Brain microvascular endothelial cell (primary cell): ENCODE measurements around the gene JMJD7.

Source experiments
- DNase-seq: peaks from one replicate; pipeline ENCODE4 v3.0.0-alpha.2; 2020
- H3K27ac ChIP-seq: fragments of 250-450 bp; sonication (Bioruptor Pico); 2 replicates; pipeline ENCODE4 v1.5.1; 2020; ENCODE audit warnings: mild to moderate bottlenecking, moderate library complexity
- H3K27me3 ChIP-seq: fragments of 250-450 bp; sonication (Bioruptor Pico); replicated peaks from 2 replicates; pipeline ENCODE4 v1.5.1; 2020; ENCODE audit warnings: mild to moderate bottlenecking
- H3K36me3 ChIP-seq: fragments of 250-450 bp; sonication (Bioruptor Pico); replicated peaks from 2 replicates; pipeline ENCODE4 v1.5.1; 2020; ENCODE audit warnings: mild to moderate bottlenecking
- H3K4me3 ChIP-seq: 2 replicates; pipeline ENCODE4 v1.5.1; 2011; ENCODE audit warnings: low read depth, mild to moderate bottlenecking, control low read depth, low read length, moderate library complexity
- CTCF ChIP-seq: IDR thresholded peaks from 2 replicates; pipeline ENCODE4 v1.5.1; 2011; ENCODE audit warnings: low read depth, mild to moderate bottlenecking, moderate library complexity, low read length, control low read depth, inconsistent platforms; ENCODE audit errors: missing control alignments
- in situ Hi-C: cut with HindIII; loops from 2 replicates; pipeline ENCODE4 v1.10.0; 2017; ENCODE audit warnings: low sequenced_read_pairs, low pct_ligation_motif_present

The JMJD7 gene

GRCh38 chr15:41827880-41828806 is at the start of gene JMJD7:
Gene JMJD7 (plus strand): TSS chr15:41828092. CDS start chr15:41828125, 33 bp downstream.
- Histone ChIP-seq H3K27me3 (no peaks in the 10 kb centered on the region), H3K4me3 (peak within 1 kb of the TSS; percentile 82), H3K36me3 (peaks cover 18% of the 10 kb centered on the region), H3K27ac (peak within 1 kb of the TSS; percentile 19)
- in situ Hi-C loops, result no loop called here
- peak; percentile 76 for DNase-seq
- TF ChIP-seq CTCF, result no peak

GRCh38 chr15:41778521-41778920 is 49.4 kb upstream of the JMJD7 start:
- no peak overlapping the region for H3K27ac ChIP-seq

GRCh38 chr15:41779662-41780157 is 48.2 kb upstream of the JMJD7 start:
- H3K4me3 ChIP-seq, result no peak overlapping the region
- DNase-seq, result no peak
- no peak overlapping the region for H3K27ac ChIP-seq
- no peaks in the 10 kb centered on the region for H3K36me3 ChIP-seq
- in situ Hi-C loops, result no loop called here
- no peak for TF ChIP-seq CTCF
- H3K27me3 ChIP-seq, result no peaks in the 10 kb centered on the region

More at GRCh38 chr15:41778521-41778920, 49.4 kb upstream of the JMJD7 start:
- no peaks in the 10 kb centered on the region for H3K36me3 ChIP-seq
- no peak for DNase-seq
- TF ChIP-seq CTCF, result no peak
- no peaks in the 10 kb centered on the region for H3K27me3 ChIP-seq
- H3K4me3 ChIP-seq, result no peak overlapping the region
- in situ Hi-C loops, result no loop called here

- H3K36me3 ChIP-seq, result no peaks in the 10 kb centered on the region
- no peak overlapping the region for H3K4me3 ChIP-seq
- in situ Hi-C loops, result no loop called here
- no peak for TF ChIP-seq CTCF
- DNase-seq, result no peak
- H3K27ac ChIP-seq, result no peak overlapping the region
- no peaks in the 10 kb centered on the region for H3K27me3 ChIP-seq
Measured at GRCh38 chr15:41780266-41780665, 47.6 kb upstream of the JMJD7 start.

- in situ Hi-C loops, result no loop called here
- H3K4me3 ChIP-seq, result no peak overlapping the region
- no peak for TF ChIP-seq CTCF
- DNase-seq, result no peak
- no peaks in the 10 kb centered on the region for H3K27me3 ChIP-seq
- H3K27ac ChIP-seq, result no peak overlapping the region
- H3K36me3 ChIP-seq, result no peaks in the 10 kb centered on the region
Measured at GRCh38 chr15:41780727-41781126, 47.2 kb upstream of the JMJD7 start.
